Skeletal muscle tissue (tissue), 4 donors: ENCODE data around the gene ARL6IP4. TPM values are rescaled to one million over a fixed set of nuclear protein-coding genes. Genes with fewer than 3 reads are reported as not detected.
A peak's percentile ranks its signal among the peaks of the same experiment; 100 is the strongest.

Experiments
- H3K27ac ChIP-seq: one replicate; pipeline ENCODE4 v1.7.0; 2013; ENCODE audit warnings: mild to moderate bottlenecking, low read depth, low read length, inconsistent platforms
- H3K27me3 ChIP-seq, 3 donors: one replicate each; pipeline ENCODE4 v1.7.0; 2013; ENCODE audit warnings: low read length in 3 of 3; ENCODE audit not compliant: control insufficient read depth in 3 of 3, insufficient read depth in 3 of 3
- H3K36me3 ChIP-seq, 3 donors: one replicate each; pipeline ENCODE4 v1.7.0; 2013; ENCODE audit warnings: low read length in 3 of 3; ENCODE audit not compliant: control insufficient read depth in 3 of 3, insufficient read depth in 3 of 3
- H3K4me1 ChIP-seq, 3 donors: one replicate each; pipeline ENCODE4 v1.7.0; 2013; ENCODE audit warnings: low read length in 3 of 3, mild to moderate bottlenecking in 3 of 3; ENCODE audit not compliant: control insufficient read depth in 3 of 3, insufficient read depth in 3 of 3
- H3K4me3 ChIP-seq, 3 donors: one replicate each; pipeline ENCODE4 v1.7.0; 2013; ENCODE audit warnings: low read length in 3 of 3
- H3K9ac ChIP-seq, 3 donors: one replicate each; pipeline ENCODE4 v1.7.0; 2013; ENCODE audit warnings: low read length in 3 of 3, mild to moderate bottlenecking in 3 of 3, moderate library complexity in 2 of 3, low read depth in 1 of 3
- H3K9me3 ChIP-seq, 3 donors: one replicate each; pipeline ENCODE4 v1.7.0; 2013; ENCODE audit warnings: low read length in 3 of 3; ENCODE audit not compliant: control insufficient read depth in 3 of 3
- total RNA-seq: library from RNA; depleted of rRNA; stranded (reverse); fragments of >200 nt; gene quantifications from one replicate; pipeline ENCODE4 v1.2.3, GENCODE V29; 2014
- donor health status: Osteomylitis.

ARL6IP4 gene
- total RNA-seq, 1 donor from 2014 or later = 93.4 TPM

DNA sequence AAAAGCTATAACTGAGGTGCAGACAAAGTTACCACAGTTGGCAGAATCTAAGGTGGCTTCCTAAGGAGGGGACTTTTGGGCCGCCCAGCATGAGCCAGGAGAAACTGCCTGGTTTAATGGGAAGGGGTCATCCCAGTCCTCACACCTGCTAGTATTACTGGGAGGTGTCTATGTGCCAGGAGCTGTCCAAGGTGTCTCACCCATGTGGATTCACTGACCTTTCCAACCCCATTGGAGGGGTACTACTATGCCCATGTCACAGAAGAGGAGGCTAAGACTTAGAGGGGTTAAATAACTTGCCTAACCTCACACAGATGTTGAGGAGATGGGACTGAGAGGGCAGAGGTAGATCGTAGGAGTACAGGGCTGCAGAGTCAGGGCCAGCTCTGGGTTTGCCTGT, 24.4 kb upstream of the ARL6IP4 start:
- no peak overlapping the region for H3K9ac ChIP-seq
- no peaks in the 10 kb centered on the region for H3K4me1 ChIP-seq
- no peaks in the 10 kb centered on the region for H3K9me3 ChIP-seq
- H3K27ac ChIP-seq = no peak overlapping the region
- no peaks in the 10 kb centered on the region for H3K27me3 ChIP-seq
- H3K4me3 ChIP-seq = no peak overlapping the region
- H3K36me3 ChIP-seq = peaks cover 0 to 2% (median 0%) of the 10 kb centered on the region in 3 donors

DNA sequence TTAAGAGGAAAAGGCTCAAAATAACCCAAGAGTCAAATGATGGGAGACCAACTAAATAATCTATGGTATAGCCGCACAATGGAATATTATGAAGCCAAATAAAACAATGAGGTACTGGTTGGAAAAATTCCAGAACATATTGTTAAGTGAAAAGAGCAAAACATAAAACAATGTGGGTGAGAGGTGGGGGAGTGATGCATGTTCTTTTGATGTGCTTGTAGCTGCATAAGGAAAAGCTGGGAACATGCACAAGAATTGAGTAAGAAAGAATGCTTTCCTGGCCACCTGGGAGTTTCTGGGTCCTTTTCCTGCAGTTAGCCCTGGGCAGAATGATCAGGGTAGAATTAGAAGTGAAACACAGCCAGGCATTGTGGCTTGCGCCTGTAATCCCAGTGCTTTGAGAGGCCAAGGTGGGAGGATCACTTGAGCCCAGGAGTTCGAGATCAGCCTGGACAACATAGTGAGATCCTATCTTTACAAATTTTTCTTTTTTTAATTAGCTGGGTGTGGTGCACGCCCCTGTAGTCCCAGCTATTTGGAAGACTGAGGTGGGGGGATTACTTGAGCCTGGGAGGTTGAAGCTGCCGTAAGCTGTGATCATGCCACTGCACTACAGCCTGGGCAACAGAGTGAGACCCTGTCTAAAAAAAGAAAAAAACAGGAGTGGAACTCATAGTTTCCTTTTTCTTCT, 22.1 kb upstream of the ARL6IP4 start:
- Histone ChIP-seq H3K4me3 (no peak overlapping the region), H3K4me1 (peaks cover 0 to 2% (median 0%) of the 10 kb centered on the region in 3 donors), H3K9ac (no peak overlapping the region), H3K27me3 (no peaks in the 10 kb centered on the region), H3K36me3 (peaks cover 0 to 2% (median 0%) of the 10 kb centered on the region in 3 donors), H3K9me3 (no peaks in the 10 kb centered on the region), H3K27ac (no peak overlapping the region)

DNA sequence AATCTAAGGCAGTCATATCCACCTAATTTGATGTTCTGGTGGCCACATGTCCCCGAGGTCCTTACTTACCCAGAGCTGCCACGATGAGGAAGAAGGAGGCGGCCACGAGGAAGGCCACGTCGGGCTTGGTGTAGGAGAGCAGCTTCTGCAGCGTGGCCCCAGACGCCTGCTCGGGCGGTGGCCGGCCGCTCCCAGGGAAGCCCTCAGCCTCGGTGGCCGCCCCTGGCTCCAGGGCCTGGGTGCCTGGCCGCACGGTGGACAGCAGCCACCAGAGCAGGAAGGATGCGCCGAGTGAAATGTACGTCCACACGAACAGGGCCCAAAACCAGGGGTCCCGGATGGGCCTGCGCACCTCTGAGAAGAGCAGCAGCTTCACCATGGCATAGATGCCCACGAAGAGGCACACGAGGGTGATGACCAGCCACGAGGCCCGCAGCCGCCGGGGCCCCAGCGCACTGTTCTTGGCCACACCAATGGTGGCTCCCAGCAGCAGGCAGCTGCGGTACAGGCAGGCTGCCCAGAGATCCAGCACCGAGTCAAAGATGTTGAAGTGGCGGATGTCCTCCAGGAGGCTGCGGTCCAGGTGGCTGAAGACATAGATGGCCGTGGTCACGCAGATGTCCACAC, 20.8 kb upstream of the ARL6IP4 start:
- no peak overlapping the region for H3K27ac ChIP-seq
- peaks cover 0 to 2% (median 0%) of the 10 kb centered on the region in 3 donors for H3K36me3 ChIP-seq
- peaks cover 10 to 13% (median 11%) of the 10 kb centered on the region in 3 donors for H3K4me1 ChIP-seq
- H3K27me3 ChIP-seq = no peaks in the 10 kb centered on the region
- H3K4me3 ChIP-seq = no peak overlapping the region
- no peaks in the 10 kb centered on the region for H3K9me3 ChIP-seq
- no peak overlapping the region for H3K9ac ChIP-seq

DNA sequence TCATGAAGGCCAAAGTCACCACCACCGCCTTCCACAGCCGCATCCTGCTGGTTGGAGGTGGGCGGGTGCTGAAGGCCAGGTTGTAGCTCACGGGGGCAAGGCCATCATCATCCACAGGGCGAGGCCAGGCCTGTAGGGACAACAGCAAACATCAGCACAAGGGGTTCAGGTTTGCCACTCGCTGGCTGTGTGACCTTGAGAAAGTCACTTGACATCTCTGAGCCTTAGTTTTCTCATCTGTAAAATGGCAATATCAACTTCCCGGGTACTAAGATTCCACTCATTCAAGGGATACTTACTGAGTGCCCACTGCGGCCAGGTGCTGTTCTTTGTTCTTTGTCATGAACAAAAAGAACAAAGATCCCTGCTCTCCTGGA, 20.3 kb upstream of the ARL6IP4 start:
- no peaks in the 10 kb centered on the region for H3K27me3 ChIP-seq
- H3K4me1 ChIP-seq = peaks cover 10 to 14% (median 11%) of the 10 kb centered on the region in 3 donors
- H3K9ac ChIP-seq = no peak overlapping the region
- peaks cover 0 to 2% (median 0%) of the 10 kb centered on the region in 3 donors for H3K36me3 ChIP-seq
- H3K9me3 ChIP-seq = no peaks in the 10 kb centered on the region
- H3K27ac ChIP-seq = no peak overlapping the region
- no peak overlapping the region for H3K4me3 ChIP-seq

DNA sequence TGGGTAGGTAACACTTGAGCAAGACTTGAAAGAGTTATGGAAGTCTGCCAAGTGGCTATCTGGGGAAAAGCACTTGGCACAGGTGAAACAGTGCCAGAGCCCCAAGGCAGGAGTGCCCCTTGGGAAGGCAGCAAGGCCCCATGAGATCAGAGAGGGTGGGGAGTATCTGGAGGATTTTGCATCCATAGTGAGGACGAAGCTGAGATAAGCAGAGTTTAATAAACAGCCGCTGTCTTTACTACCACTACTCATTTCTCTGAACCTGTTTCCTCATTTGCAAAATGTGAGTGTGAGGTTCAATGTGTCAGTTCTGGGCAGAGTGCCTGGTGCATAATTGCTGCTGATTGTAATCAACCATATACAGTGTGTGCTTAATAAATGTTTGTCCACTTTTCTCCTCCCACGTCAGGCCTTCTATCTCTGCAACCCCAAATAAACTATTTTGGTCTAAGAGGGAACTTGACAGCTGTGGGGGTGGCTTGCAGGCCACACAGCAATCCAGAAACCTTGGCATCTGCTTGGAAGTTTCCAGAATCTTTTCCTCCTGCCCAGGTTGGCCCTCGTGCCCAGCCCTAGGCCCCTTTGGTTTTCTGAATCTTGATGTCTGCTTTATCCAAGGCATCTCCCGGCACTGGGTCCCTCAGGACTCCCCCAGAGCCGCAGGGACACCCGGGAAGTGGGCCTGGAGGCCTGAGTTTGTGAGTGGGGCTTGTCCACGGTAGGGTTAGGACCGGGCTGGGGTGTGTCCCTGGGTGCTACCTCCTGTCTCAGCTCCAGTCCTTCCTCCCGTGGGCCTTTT, 18.8 kb upstream of the ARL6IP4 start:
- Histone ChIP-seq H3K4me3 (no peak overlapping the region), H3K27ac (no peak overlapping the region), H3K9me3 (no peaks in the 10 kb centered on the region), H3K36me3 (peaks cover 0 to 2% (median 0%) of the 10 kb centered on the region in 3 donors), H3K9ac (no peak overlapping the region), H3K4me1 (peaks cover 19 to 24% (median 22%) of the 10 kb centered on the region in 3 donors), H3K27me3 (no peaks in the 10 kb centered on the region)

DNA sequence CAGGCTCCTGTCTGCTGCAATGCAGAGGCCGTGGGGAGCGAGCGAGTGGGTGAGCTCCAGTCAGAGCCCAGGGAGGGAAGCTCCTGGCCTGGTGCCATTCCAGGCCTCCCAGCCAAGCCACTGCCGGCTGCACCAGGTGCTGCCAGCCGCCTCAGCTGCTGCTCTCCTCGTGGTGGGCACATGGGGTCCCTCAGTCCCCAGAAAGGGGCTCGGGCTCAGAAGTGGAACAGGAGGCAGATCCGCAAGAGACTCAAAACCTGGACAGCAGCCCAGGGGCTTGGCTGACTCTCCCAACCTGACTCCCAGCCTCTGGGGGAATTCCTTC, 16.6 kb upstream of the ARL6IP4 start:
- no peaks in the 10 kb centered on the region for H3K9me3 ChIP-seq
- H3K4me3 ChIP-seq = no peak overlapping the region
- H3K36me3 ChIP-seq = peaks cover 0 to 2% (median 0%) of the 10 kb centered on the region in 3 donors
- H3K27ac ChIP-seq = no peak overlapping the region
- H3K27me3 ChIP-seq = no peaks in the 10 kb centered on the region
- peaks cover 19 to 24% (median 22%) of the 10 kb centered on the region in 3 donors for H3K4me1 ChIP-seq
- peak overlapping the region in 1 of 3 donors; percentile 64 for H3K9ac ChIP-seq

DNA sequence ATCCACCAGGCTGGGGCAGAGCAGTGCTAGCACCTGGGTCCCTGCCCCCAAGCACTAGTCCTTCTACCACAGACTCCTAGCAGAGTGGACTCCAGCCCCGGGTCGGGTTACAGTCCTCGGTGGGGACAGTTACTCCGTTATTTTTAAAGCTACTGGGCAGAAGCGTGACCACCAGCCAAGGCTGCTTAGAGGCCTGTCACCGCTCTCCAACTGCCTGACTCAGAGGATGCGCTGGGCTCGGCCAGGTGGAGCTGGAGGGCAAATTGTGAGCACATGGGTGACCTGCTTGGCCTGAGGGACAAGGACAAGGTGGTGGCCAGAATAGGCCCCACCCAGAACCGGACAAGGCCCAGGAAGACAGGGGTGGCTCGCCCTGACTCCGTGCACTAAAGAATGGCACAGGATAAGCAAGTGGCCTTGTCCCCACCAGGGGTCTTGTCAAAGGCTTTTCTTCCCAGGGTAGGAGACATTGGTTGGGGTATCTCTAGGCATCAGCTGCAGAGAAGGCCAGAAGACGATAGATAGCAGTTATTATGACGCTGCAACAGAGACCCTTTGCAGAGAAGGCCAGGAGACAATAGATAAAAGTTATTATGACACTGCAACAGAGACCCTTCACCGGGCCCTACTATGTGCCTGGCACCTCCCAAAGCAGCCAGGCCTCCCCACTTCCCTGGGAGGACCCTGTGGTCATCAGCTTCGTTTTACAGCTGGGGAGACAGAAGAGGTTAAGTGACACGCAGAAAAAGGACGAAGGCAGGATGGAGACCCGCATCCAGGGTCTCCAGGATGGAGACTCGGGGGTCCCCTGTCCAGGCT, 15.8 kb upstream of the ARL6IP4 start:
- Histone ChIP-seq H3K36me3 (no peaks in the 10 kb centered on the region), H3K9ac (no peak overlapping the region), H3K27me3 (no peaks in the 10 kb centered on the region), H3K9me3 (no peaks in the 10 kb centered on the region), H3K27ac (no peak overlapping the region), H3K4me1 (peaks cover 19 to 24% (median 22%) of the 10 kb centered on the region in 3 donors), H3K4me3 (no peak overlapping the region)

DNA sequence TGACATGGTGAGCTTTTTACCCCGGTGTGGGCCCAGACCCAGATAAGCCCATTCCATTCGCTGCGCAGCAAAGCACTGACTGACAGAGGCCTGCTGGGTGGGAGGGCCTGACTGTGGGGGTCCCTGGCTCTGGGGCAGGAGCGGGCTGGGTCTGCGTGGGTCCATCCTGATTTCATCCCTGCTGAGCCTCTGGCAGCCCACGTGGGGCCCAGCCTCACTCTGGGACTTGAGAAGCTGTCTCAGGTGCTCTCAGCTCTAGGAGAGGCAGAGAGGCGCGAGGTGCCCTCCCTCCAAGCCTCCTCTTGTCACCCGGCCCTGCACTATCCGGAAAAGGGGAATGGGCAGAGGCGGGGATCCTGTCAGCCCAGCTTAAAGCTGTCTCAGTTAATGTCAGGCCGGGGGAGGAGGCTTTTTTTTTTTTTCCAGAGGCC, 15.1 kb upstream of the ARL6IP4 start:
- no peaks in the 10 kb centered on the region for H3K27me3 ChIP-seq
- peak overlapping the region in 1 of 3 donors; percentile 38 for H3K9ac ChIP-seq
- peak overlapping the region in 1 of 3 donors; percentile 63 for H3K4me3 ChIP-seq
- H3K4me1 ChIP-seq = peaks cover 19 to 24% (median 22%) of the 10 kb centered on the region in 3 donors
- H3K27ac ChIP-seq = no peak overlapping the region
- H3K36me3 ChIP-seq = no peaks in the 10 kb centered on the region
- H3K9me3 ChIP-seq = no peaks in the 10 kb centered on the region

DNA sequence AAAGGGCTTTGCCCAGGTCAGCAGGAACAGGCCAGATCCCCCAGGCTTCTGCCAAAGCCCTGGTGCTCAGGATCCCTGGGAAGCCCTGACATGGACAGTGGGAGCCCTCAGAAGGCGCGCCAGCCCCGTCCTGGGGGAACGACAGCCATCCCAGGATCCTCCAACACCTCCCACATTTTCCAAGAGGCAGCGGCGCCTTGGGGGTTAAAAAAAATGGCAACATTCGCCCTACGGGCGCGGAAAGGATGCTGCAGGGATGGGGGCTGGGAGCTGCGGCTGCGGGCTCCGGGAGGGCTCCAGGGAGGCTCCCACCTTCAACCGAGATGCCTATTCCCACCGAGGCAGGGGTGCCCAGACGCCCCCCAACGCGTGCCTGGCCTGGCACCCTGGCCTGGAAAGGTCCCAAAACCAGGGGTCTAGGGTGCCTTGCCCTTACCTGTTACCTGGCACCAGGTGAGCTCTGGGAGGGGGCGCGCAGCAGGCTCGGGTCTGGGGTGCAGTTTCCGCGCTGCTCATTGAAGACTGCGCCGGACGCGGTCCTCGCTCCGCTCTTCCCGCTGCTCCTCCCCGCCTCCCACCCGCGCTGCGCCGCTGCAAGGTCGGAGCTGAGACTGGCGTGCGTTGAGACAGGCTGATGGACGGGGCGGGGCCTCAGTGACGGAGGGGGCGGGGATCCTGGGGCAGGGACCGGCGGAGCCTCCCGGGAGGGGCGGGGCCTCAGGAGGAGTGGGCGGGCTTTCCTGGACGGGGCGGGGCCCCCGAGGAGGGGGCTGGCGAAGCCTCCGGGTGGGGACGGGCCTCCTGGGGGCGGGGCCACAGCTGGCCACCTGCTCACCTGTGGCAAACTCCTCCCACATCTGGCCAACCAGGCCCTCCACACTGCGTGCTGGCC, 14.4 kb upstream of the ARL6IP4 start, which contains the start of gene ABCB9:
Gene ABCB9 (minus strand): TSS at position 613 of the 892 bp plus-strand sequence. CDS start 6,228 bp downstream, outside the sequence.
- Histone ChIP-seq H3K36me3 (no peaks in the 10 kb centered on the region), H3K4me3 (peak within 1 kb of the TSS; percentile 63 to 85 (median 68)), H3K4me1 (peaks cover 19 to 24% (median 22%) of the 10 kb centered on the region in 3 donors), H3K27ac (peak within 1 kb of the TSS; percentile 33), H3K27me3 (no peaks in the 10 kb centered on the region), H3K9ac (peak within 1 kb of the TSS; percentile 33 to 79 (median 38)), H3K9me3 (no peaks in the 10 kb centered on the region)
